Astrocyte of the spinal cord (primary cell): ENCODE measurements around the gene MRPL34.

Experiments used
- DNase-seq: peaks from one replicate; pipeline ENCODE4 v3.0.0; 2011; ENCODE audit warnings: low read depth, low spot score
- H3K4me3 ChIP-seq: 2 replicates; pipeline ENCODE4 v1.5.1; 2011; ENCODE audit warnings: low read depth, mild to moderate bottlenecking, low read length, moderate library complexity
- in situ Hi-C: cut with HindIII; loops from 2 replicates; pipeline ENCODE4 v1.10.0; 2017; ENCODE audit warnings: low sequenced_read_pairs
- TF ChIP-seq, protein P1 (sequence below): IDR thresholded peaks from 2 replicates; pipeline ENCODE4 v1.5.1; 2012; ENCODE audit warnings: low read depth, mild to moderate bottlenecking, low read length, inconsistent platforms

MRPL34 gene

GRCh38 chr19:17285415-17286135 lies 20.1 kb upstream of the MRPL34 start:
- TF ChIP-seq, protein P1, sequence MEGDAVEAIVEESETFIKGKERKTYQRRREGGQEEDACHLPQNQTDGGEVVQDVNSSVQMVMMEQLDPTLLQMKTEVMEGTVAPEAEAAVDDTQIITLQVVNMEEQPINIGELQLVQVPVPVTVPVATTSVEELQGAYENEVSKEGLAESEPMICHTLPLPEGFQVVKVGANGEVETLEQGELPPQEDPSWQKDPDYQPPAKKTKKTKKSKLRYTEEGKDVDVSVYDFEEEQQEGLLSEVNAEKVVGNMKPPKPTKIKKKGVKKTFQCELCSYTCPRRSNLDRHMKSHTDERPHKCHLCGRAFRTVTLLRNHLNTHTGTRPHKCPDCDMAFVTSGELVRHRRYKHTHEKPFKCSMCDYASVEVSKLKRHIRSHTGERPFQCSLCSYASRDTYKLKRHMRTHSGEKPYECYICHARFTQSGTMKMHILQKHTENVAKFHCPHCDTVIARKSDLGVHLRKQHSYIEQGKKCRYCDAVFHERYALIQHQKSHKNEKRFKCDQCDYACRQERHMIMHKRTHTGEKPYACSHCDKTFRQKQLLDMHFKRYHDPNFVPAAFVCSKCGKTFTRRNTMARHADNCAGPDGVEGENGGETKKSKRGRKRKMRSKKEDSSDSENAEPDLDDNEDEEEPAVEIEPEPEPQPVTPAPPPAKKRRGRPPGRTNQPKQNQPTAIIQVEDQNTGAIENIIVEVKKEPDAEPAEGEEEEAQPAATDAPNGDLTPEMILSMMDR = no peak
- no peak overlapping the region for H3K4me3 ChIP-seq
- no peak for DNase-seq
- in situ Hi-C loops = no loop called here

GRCh38 chr19:17286263-17286662 lies 19.4 kb upstream of the MRPL34 start:
- H3K4me3 ChIP-seq = no peak overlapping the region
- no peak for DNase-seq
- TF ChIP-seq, protein P1 = no peak
- in situ Hi-C loops = no loop called here

DNA sequence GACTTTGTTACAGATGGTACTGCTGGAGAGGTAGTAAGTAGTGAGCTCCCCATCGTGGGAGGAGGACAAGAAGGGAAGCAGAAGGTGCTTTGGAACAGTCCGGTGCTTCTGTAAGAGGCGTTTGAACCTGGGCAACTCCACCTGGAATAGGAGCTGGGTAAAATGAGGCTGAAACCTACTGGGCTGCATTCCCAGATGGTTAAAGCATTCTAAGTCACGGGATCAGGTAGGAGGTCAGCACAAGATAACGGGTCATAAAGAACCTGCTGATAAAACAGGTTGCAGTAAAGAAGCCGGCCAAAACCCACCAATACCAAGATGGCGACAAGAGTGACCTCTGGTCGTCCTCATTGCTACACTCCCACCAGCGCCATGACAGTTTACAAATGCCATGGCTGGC lies 18.9 kb upstream of the MRPL34 start:
- in situ Hi-C loops = no loop called here
- TF ChIP-seq, protein P1 = no peak
- H3K4me3 ChIP-seq = no peak overlapping the region
- DNase-seq = no peak

- in situ Hi-C loops = no loop called here
- peak overlapping the region; percentile 23 for H3K4me3 ChIP-seq
- TF ChIP-seq, protein P1 = no peak
- DNase-seq = peak; percentile 89
These were observed 16.2 kb upstream of the MRPL34 start for GRCh38 chr19:17289489-17289888.

DNA sequence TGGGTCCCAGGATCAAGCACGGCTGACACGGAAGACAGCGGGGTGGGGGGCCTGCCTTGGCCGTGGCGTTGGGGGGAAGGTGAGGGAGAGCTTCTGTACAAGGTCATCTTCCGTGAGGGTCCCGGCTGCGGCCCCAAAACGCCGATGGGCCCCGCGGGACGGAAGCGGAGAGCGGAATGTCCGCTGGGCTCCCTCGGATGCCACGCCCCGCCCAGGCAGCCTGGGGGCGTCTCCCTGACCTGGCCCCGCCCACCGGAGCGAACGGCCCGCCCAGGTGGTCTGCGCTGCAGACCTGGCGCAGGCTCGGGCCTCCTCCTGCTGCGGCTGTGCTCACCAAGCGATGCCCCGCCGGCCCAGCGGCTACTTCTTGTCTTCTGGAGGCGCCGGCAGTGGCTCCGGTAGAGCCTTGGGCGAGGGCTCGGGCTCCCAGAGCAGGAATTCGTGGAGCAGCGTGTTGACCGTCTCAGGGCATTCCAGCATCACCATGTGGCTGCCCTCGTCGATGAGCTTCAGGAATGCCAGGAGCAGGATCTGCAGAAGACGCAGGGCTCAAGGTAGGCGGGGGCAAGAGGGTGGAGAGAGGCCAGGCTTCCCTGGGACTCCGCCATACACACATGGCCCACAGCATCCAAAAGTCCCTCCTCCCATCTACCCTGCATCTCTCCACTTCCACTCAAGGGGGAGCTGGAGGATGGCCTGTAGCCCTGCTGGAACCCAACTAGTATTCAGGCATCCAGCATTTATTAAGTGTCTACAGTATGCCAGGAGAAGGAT lies 13.2 kb upstream of the MRPL34 start:
- DNase-seq = peak; percentile 83
- in situ Hi-C loops = no loop called here
- TF ChIP-seq, protein P1 = peak; percentile 89
- H3K4me3 ChIP-seq = peak overlapping the region; percentile 56

- in situ Hi-C loops = no loop called here
- DNase-seq = no peak
- TF ChIP-seq, protein P1 = no peak
- H3K4me3 ChIP-seq = no peak overlapping the region
These were observed 12.1 kb upstream of the MRPL34 start for GRCh38 chr19:17293605-17294004.
